WI38 (cell line): ENCODE data around the gene DPYSL3.

Experiments
- H3K4me3 ChIP-seq: 2 replicates; pipeline ENCODE4 v1.5.1; 2011; ENCODE audit warnings: low read depth, mild to moderate bottlenecking, control low read depth, low read length
- CTCF ChIP-seq: IDR thresholded peaks from 2 replicates; pipeline ENCODE4 v1.5.1; 2012; ENCODE audit warnings: low read depth, mild to moderate bottlenecking, control low read depth, low read length

The DPYSL3 gene

GRCh38 chr5:147551677-147552076 is 41.8 kb upstream of the DPYSL3 start:
- TF ChIP-seq CTCF, result no peak

GRCh38 chr5:147547730-147548129 is 37.9 kb upstream of the DPYSL3 start:
- TF ChIP-seq CTCF, result no peak
- H3K4me3 ChIP-seq, result no peak overlapping the region

More at GRCh38 chr5:147551677-147552076, 41.8 kb upstream of the DPYSL3 start:
- H3K4me3 ChIP-seq, result no peak overlapping the region

- TF ChIP-seq CTCF, result no peak
Measured at GRCh38 chr5:147544556-147544955, 34.7 kb upstream of the DPYSL3 start.

GRCh38 chr5:147539053-147539452 is 29.2 kb upstream of the DPYSL3 start:
- H3K4me3 ChIP-seq, result no peak overlapping the region
- TF ChIP-seq CTCF, result no peak

More at GRCh38 chr5:147544556-147544955, 34.7 kb upstream of the DPYSL3 start:
- no peak overlapping the region for H3K4me3 ChIP-seq

GRCh38 chr5:147538236-147538635 is 28.4 kb upstream of the DPYSL3 start:
- no peak overlapping the region for H3K4me3 ChIP-seq
- TF ChIP-seq CTCF, result no peak

GRCh38 chr5:147534172-147534951 is 24.5 kb upstream of the DPYSL3 start:
- no peak for TF ChIP-seq CTCF
- no peak overlapping the region for H3K4me3 ChIP-seq

GRCh38 chr5:147532156-147532555 is 22.3 kb upstream of the DPYSL3 start:
- no peak for TF ChIP-seq CTCF

More at GRCh38 chr5:147532156-147532555, 22.3 kb upstream of the DPYSL3 start:
- H3K4me3 ChIP-seq, result no peak overlapping the region
